IMR-90 (cell line): Measurements from ENCODE around the gene HTRA2. TPM values are rescaled to one million over a fixed set of nuclear protein-coding genes. Genes with fewer than 3 reads are reported as not detected.

Experiments used
- ATAC-seq: fragments of 200-7000 bp; cut with Tn5 transposase; 2 replicates; pipeline ENCODE4 v1.9.1; 2020; ENCODE audit warnings: low read depth, mild to moderate bottlenecking, moderate library complexity
- BruUV-seq: library from RNA; stranded (reverse); fragments of 400-500 nt; replicated peaks from 2 replicates; lab custom pipeline; 2021; lab: Mats Ljungman, UMichigan
- CTCF ChIA-PET: fragments of 300-600 bp; formaldehyde crosslinking; extraction: SDS; loops from one replicate; lab custom pipeline; 2021; ENCODE audit warnings: antibody characterized with exemption; lab: Yijun Ruan, JAX
- POLR2A ChIA-PET: fragments of 300-600 bp; sonication (Branson Sonifier 250); formaldehyde crosslinking; loops from one replicate; lab custom pipeline; 2022; ENCODE audit warnings: antibody characterized with exemption; ENCODE audit not compliant: unreplicated experiment; lab: Charles Lee
- DNase-seq: peaks from one replicate; pipeline ENCODE4 v3.0.0; 2013
- H2AFZ ChIP-seq: replicated peaks from 2 replicates; pipeline ENCODE3; 2013; ENCODE audit warnings: low read length, mild to moderate bottlenecking; ENCODE audit not compliant: poor library complexity
- H2AK5ac ChIP-seq: 2 replicates; pipeline ENCODE4 v1.6.1; 2013; ENCODE audit warnings: low read depth, low read length, inconsistent platforms
- H2AK9ac ChIP-seq: replicated peaks from 2 replicates; pipeline ENCODE3; 2013; ENCODE audit warnings: mild to moderate bottlenecking, low read depth, low read length, moderate library complexity; ENCODE audit not compliant: poor library complexity
- H2BK120ac ChIP-seq: 2 replicates; pipeline ENCODE4 v1.6.1; 2013; ENCODE audit warnings: low read depth, low read length, inconsistent platforms
- H2BK15ac ChIP-seq: 3 replicates; pipeline ENCODE4 v1.6.1; 2013; ENCODE audit warnings: low read depth, low read length, inconsistent platforms
- H2BK20ac ChIP-seq: 2 replicates; pipeline ENCODE4 v1.6.1; 2013; ENCODE audit warnings: low read depth, mild to moderate bottlenecking, inconsistent platforms, low read length, moderate library complexity
- H2BK5ac ChIP-seq: 2 replicates; pipeline ENCODE4 v1.6.1; 2013; ENCODE audit warnings: mild to moderate bottlenecking, low read depth, low read length, inconsistent platforms; ENCODE audit not compliant: poor library complexity, severe bottlenecking
- H3K14ac ChIP-seq: replicated peaks from 2 replicates; pipeline ENCODE4 v1.6.1; 2013; ENCODE audit warnings: low read depth, low read length, inconsistent platforms
- H3K18ac ChIP-seq: 2 replicates; pipeline ENCODE4 v1.6.1; 2013; ENCODE audit warnings: low read depth, low read length, control low read depth
- H3K23ac ChIP-seq: 2 replicates; pipeline ENCODE4 v1.6.1; 2013; ENCODE audit warnings: low read depth, low read length, inconsistent platforms
- H3K27ac ChIP-seq: 2 replicates; pipeline ENCODE4 v1.5.1; 2013; ENCODE audit warnings: mild to moderate bottlenecking, control low read depth, low read length; ENCODE audit not compliant: insufficient read depth
- H3K27me3 ChIP-seq: 2 replicates; pipeline ENCODE4 v1.6.1; 2013; ENCODE audit warnings: low read length; ENCODE audit not compliant: control insufficient read depth, insufficient read depth
- H3K36me3 ChIP-seq: 2 replicates; pipeline ENCODE4 v1.6.1; 2013; ENCODE audit warnings: low read length, mixed read lengths; ENCODE audit not compliant: control insufficient read depth, insufficient read depth
- H3K4ac ChIP-seq: 2 replicates; pipeline ENCODE4 v1.6.1; 2013; ENCODE audit warnings: low read depth, low read length, inconsistent platforms
- H3K4me1 ChIP-seq: 2 replicates; pipeline ENCODE4 v1.6.1; 2013; ENCODE audit warnings: low read length, mixed read lengths; ENCODE audit not compliant: control insufficient read depth, insufficient read depth
- H3K4me2 ChIP-seq: 2 replicates; pipeline ENCODE4 v1.6.1; 2013; ENCODE audit warnings: low read depth, mild to moderate bottlenecking, control low read depth, low read length, moderate library complexity
- H3K4me3 ChIP-seq: 2 replicates; pipeline ENCODE4 v1.5.1; 2013; ENCODE audit warnings: low read depth, mild to moderate bottlenecking, control low read depth, low read length, moderate library complexity; ENCODE audit not compliant: insufficient read depth
- H3K56ac ChIP-seq: 2 replicates; pipeline ENCODE4 v1.6.1; 2013; ENCODE audit warnings: low read length, inconsistent platforms; ENCODE audit not compliant: insufficient read depth; ENCODE audit errors: extremely low read depth
- H3K79me1 ChIP-seq, 2 experiments: 2 replicates each; pipeline ENCODE4 v1.6.1; 2013; ENCODE audit warnings: low read length in 2 of 2, inconsistent platforms in 1 of 2, low read depth in 1 of 2
- H3K9ac ChIP-seq: 2 replicates; pipeline ENCODE4 v1.6.1; 2013; ENCODE audit warnings: low read depth, low read length, control low read depth
- H3K9me1 ChIP-seq: 2 replicates; pipeline ENCODE4 v1.6.1; 2013; ENCODE audit warnings: low read length, inconsistent platforms; ENCODE audit not compliant: insufficient read depth
- H3K9me3 ChIP-seq: 2 replicates; pipeline ENCODE4 v1.6.1; 2013; ENCODE audit warnings: low read length; ENCODE audit not compliant: control insufficient read depth, insufficient read depth
- H4K20me1 ChIP-seq: 2 replicates; pipeline ENCODE4 v1.6.1; 2013; ENCODE audit warnings: low read length, inconsistent platforms; ENCODE audit not compliant: insufficient read depth
- H4K5ac ChIP-seq: 2 replicates; pipeline ENCODE4 v1.6.1; 2013; ENCODE audit warnings: mild to moderate bottlenecking, low read depth, low read length, control low read depth
- H4K8ac ChIP-seq, 2 experiments: 2 replicates each; pipeline ENCODE4 v1.6.1; 2013; ENCODE audit warnings: low read depth in 2 of 2, low read length in 2 of 2, control low read depth in 1 of 2, inconsistent platforms in 1 of 2
- H4K91ac ChIP-seq: 2 replicates; pipeline ENCODE4 v1.6.1; 2013; ENCODE audit warnings: low read depth, low read length, inconsistent platforms; ENCODE audit not compliant: insufficient read depth
- CEBPB ChIP-seq: IDR thresholded peaks from 2 replicates; pipeline ENCODE4 v1.6.1; 2012; ENCODE audit warnings: low read depth, low read length, improper control_type of control experiment
- CHD1 ChIP-seq: IDR thresholded peaks from 2 replicates; pipeline ENCODE4 v1.6.1; 2012; ENCODE audit warnings: low read depth, low read length, improper control_type of control experiment
- CTCF ChIP-seq: conservative IDR thresholded peaks from 2 replicates; pipeline ENCODE4 v1.5.1; 2012; ENCODE audit warnings: mild to moderate bottlenecking, low read depth, low read length, improper control_type of control experiment
- FOS ChIP-seq: fragments of 150-350 bp; IDR thresholded peaks from 2 replicates; pipeline ENCODE4 v1.6.1; 2016; ENCODE audit warnings: low read depth, low read length
- MAZ ChIP-seq: IDR thresholded peaks from 2 replicates; pipeline ENCODE4 v1.6.1; 2012; ENCODE audit warnings: low read depth, mild to moderate bottlenecking, low read length, improper control_type of control experiment, moderate library complexity, borderline replicate concordance
- MXI1 ChIP-seq: IDR thresholded peaks from 2 replicates; pipeline ENCODE4 v1.6.1; 2012; ENCODE audit warnings: low read depth, mild to moderate bottlenecking, low read length, moderate library complexity, borderline replicate concordance
- NFE2L2 ChIP-seq: fragments of 150-350 bp; IDR thresholded peaks from 2 replicates; pipeline ENCODE4 v1.6.1; 2016; ENCODE audit warnings: low read depth, mild to moderate bottlenecking, low read length
- POLR2A ChIP-seq: IDR thresholded peaks from 2 replicates; pipeline ENCODE4 v1.6.1; 2012; ENCODE audit warnings: mild to moderate bottlenecking, low read depth, low read length
- RCOR1 ChIP-seq: IDR thresholded peaks from 2 replicates; pipeline ENCODE4 v1.6.1; 2012; ENCODE audit warnings: mild to moderate bottlenecking, low read length, improper control_type of control experiment; ENCODE audit not compliant: insufficient replicate concordance
- RFX5 ChIP-seq: IDR thresholded peaks from 2 replicates; pipeline ENCODE4 v1.8.0; 2012; ENCODE audit warnings: low read depth, mild to moderate bottlenecking, low read length, moderate library complexity
- WGBS, 2 experiments: methylation state at CpG; one replicate each; pipeline versions ENCODE4 v1.1.5 to v1.1.7; 2013; ENCODE audit warnings: missing lambda C conversion rate in 2 of 2; ENCODE audit not compliant: insufficient read length in 1 of 2; ENCODE audit errors: extremely low coverage in 2 of 2; 5-methylcytosine and 5-hydroxymethylcytosine counted together
- dilution Hi-C: fragments of 300-500 bp; cut with HindIII; formaldehyde crosslinking; loops from one replicate; pipeline ENCODE4 v1.14.3; 2018; ENCODE audit warnings: low sequenced_read_pairs; ENCODE audit not compliant: unreplicated experiment
- in situ Hi-C: fragments of 300-500 bp; cut with MboI; formaldehyde crosslinking; loops from 3 replicates; pipeline ENCODE4 v1.14.3; 2019; ENCODE audit warnings: low sequenced_read_pairs, inconsistent platforms, mixed read lengths
- intact Hi-C: fragments of 100-400 bp; cut with micrococcal nuclease; formaldehyde crosslinking; loops from 2 replicates; pipeline ENCODE4 v1.10.0; 2022
- polyA plus RNA-seq, 3 experiments: library from polyadenylated mRNA; depleted of rRNA; stranded (reverse); fragments of >200 nt; gene quantifications; 2 replicates each; pipeline ENCODE4 v1.2.3, GENCODE V29; 2012; ENCODE audit warnings: low replicate concordance in 1 of 3
- total RNA-seq: library from RNA; depleted of rRNA; stranded (reverse); fragments of >200 nt; gene quantifications from 2 replicates; pipeline ENCODE4 v1.2.3, GENCODE V29; 2012
- TF ChIP-seq, protein P1 (sequence below): fragments of 150-350 bp; IDR thresholded peaks from 2 replicates; pipeline ENCODE4 v1.6.1; 2016; ENCODE audit warnings: low read depth, mild to moderate bottlenecking, low read length, moderate library complexity, borderline replicate concordance

HTRA2 gene
- total and polyA plus RNA-seq, 2 of the 4 experiments (the other 2 are of a cell fraction), result 23.6 to 28.1 TPM

DNA sequence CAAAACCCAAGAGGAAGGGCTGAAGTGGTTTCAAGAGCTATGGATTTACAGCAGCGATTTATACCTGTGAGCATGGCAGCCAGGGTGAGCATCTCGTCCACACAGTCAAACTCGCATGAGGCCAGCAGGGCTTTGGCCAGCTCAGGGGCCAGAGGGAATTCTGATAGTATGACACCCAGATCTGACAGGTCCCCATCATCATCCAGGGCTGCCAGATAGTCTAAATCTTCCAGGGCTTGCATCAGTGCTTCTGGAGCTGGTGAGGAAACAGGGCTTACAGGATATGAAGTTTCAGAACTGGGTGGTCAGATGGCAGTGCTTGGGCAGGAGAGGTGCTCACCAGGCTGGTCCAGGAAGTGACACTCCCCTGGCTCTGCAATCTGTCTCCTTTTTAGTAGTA, 7.2 kb upstream of the HTRA2 start:
- Histone ChIP-seq H3K9ac (no peak overlapping the region), H2BK5ac (no peak overlapping the region), H4K20me1 (0 out of 2 replicates have a peak, but pooled peaks cover 3% of the 10 kb centered on the region), H3K27ac (no peak overlapping the region), H3K4ac (no peak overlapping the region), H3K14ac (no peak overlapping the region), H3K9me1 (peaks cover 2% of the 10 kb centered on the region), H3K36me3 (peaks cover 20% of the 10 kb centered on the region), H2BK120ac (no peak overlapping the region), H2AK5ac (no peak overlapping the region), H3K56ac (no peak overlapping the region), H2AK9ac (no peak overlapping the region), H3K4me1 (no peaks in the 10 kb centered on the region), H3K27me3 (peaks cover 48% of the 10 kb centered on the region), H4K5ac (no peak overlapping the region), H3K4me3 (no peak overlapping the region), H3K9me3 (peaks cover 2% of the 10 kb centered on the region; the same call in 1 of the 2 replicates), H2BK15ac (no peak overlapping the region), H4K91ac (no peak overlapping the region), H4K8ac (no peak overlapping the region), H3K23ac (no peak overlapping the region), H3K18ac (no peak overlapping the region), H2BK20ac (no peak overlapping the region), H2AFZ (no peak overlapping the region), H3K79me1 (peaks cover 6 to 15% of the 10 kb centered on the region in 2 experiments; a peak in 2 of 4 replicates), H3K4me2 (no peak overlapping the region)
- in situ Hi-C loops, result no loop called here
- 100% methylated on average over 1 of the region's 3 CpGs; no CpG with 5 or more reads in 1 of the 2 experiments for WGBS, 2 experiments
- BruUV-seq, result no TSS peak
- TF ChIP-seq MXI1 (no peak), NFE2L2 (no peak), CHD1 (no peak), CTCF (no peak), RFX5 (no peak), CEBPB (no peak), FOS (no peak), POLR2A (no peak), RCOR1 (no peak), MAZ (no peak)
- TF ChIP-seq, protein P1, sequence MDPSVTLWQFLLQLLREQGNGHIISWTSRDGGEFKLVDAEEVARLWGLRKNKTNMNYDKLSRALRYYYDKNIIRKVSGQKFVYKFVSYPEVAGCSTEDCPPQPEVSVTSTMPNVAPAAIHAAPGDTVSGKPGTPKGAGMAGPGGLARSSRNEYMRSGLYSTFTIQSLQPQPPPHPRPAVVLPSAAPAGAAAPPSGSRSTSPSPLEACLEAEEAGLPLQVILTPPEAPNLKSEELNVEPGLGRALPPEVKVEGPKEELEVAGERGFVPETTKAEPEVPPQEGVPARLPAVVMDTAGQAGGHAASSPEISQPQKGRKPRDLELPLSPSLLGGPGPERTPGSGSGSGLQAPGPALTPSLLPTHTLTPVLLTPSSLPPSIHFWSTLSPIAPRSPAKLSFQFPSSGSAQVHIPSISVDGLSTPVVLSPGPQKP, result no peak
- POLR2A ChIA-PET, result no interaction called here
- no peak for DNase-seq
- CTCF ChIA-PET, result no interaction called here
- dilution Hi-C loops, result no loop called here
- intact Hi-C loops, result no loop called here
- no peak for ATAC-seq
